ENCODE measurements around the gene CELF4.

- TF ChIP-seq CTCF (optimal IDR thresholded peaks at IDR 0.05 in 1 of 3, IDR thresholded peaks at IDR 0.05 in 1 of 3, conservative IDR thresholded peaks at IDR 0.05 in 1 of 3; ENCODE audit: extremely low read depth in 1 of 3, insufficient read depth in 2 of 3, low read length in 3 of 3), result no peak
- TF ChIP-seq EZH2 (IDR thresholded peaks at IDR 0.05; ENCODE audit: low read length), result no peak
Observed at GRCh38 chr18:37565977-37566478, 430 bp upstream of the CELF4 start.

Measured in keratinocyte (primary cell).